CD1c-positive myeloid dendritic cell (primary cell): Measurements from ENCODE around the gene GSE1.

Experiments
- DNase-seq: peaks from one replicate; pipeline ENCODE4 v3.0.0-alpha.2; 2016; ENCODE audit errors: extremely low spot score

GSE1 gene

GRCh38 chr16:85631802-85632393 lies 18.8 kb downstream of the GSE1 start:
- DNase-seq = no peak

- no peak for DNase-seq
These were observed 19.8 kb downstream of the GSE1 start for GRCh38 chr16:85632709-85633437.

- no peak for DNase-seq
These were observed 20.3 kb downstream of the GSE1 start for GRCh38 chr16:85633438-85633743.

GRCh38 chr16:85633888-85634287 lies 20.8 kb downstream of the GSE1 start:
- no peak for DNase-seq

GRCh38 chr16:85634747-85635544 lies 21.8 kb downstream of the GSE1 start:
- DNase-seq = no peak

- no peak for DNase-seq
These were observed 22.5 kb downstream of the GSE1 start for GRCh38 chr16:85635545-85636140.

- DNase-seq = no peak
These were observed 23.2 kb downstream of the GSE1 start for GRCh38 chr16:85636234-85636812.

- DNase-seq = no peak
These were observed 24.1 kb downstream of the GSE1 start for GRCh38 chr16:85637061-85637807.

- DNase-seq = no peak
These were observed 24.9 kb downstream of the GSE1 start for GRCh38 chr16:85637808-85638647.

GRCh38 chr16:85638695-85639409 lies 25.7 kb downstream of the GSE1 start:
- no peak for DNase-seq

GRCh38 chr16:85639529-85640253 lies 26.6 kb downstream of the GSE1 start:
- no peak for DNase-seq

GRCh38 chr16:85640254-85640558 lies 27.1 kb downstream of the GSE1 start:
- no peak for DNase-seq

GRCh38 chr16:85640585-85640984 lies 27.5 kb downstream of the GSE1 start:
- DNase-seq = no peak

GRCh38 chr16:85641305-85641704 lies 28.2 kb downstream of the GSE1 start:
- DNase-seq = no peak

GRCh38 chr16:85641776-85642176 lies 28.7 kb downstream of the GSE1 start:
- DNase-seq = peak; percentile 20

- DNase-seq = no peak
These were observed 29.7 kb downstream of the GSE1 start for GRCh38 chr16:85642762-85643358.

GRCh38 chr16:85643631-85644030 lies 30.5 kb downstream of the GSE1 start:
- no peak for DNase-seq

- no peak for DNase-seq
These were observed 31.1 kb downstream of the GSE1 start for GRCh38 chr16:85644093-85644712.
